H1 (cell line): ENCODE data around the gene RNF166. TPM values are rescaled to one million over a fixed set of nuclear protein-coding genes. Genes with fewer than 3 reads are reported as not detected.

Experiments
- CTCF ChIA-PET: fragments of 300-600 bp; sonication (Branson Sonifier 250); formaldehyde crosslinking; loops from one replicate; lab custom pipeline; 2021; ENCODE audit not compliant: partially characterized antibody; lab: Charles Lee
- POLR2A ChIA-PET: fragments of 300-600 bp; sonication (Branson Sonifier 250); formaldehyde crosslinking; loops from one replicate; lab custom pipeline; 2021; ENCODE audit warnings: inconsistent platforms; ENCODE audit not compliant: partially characterized antibody; lab: Charles Lee
- DNase-seq, 2 experiments: peaks; one replicate each; pipeline versions ENCODE4 v3.0.0 to v3.0.0-alpha.2; 2010 to 2022; ENCODE audit warnings: low spot score in 2 of 2, low read depth in 1 of 2, mixed read lengths in 1 of 2
- FAIRE-seq: peaks from 2 replicates; lab custom pipeline; 2011; peaks lifted over from hg19 to GRCh38; lab: Jason Lieb, UNC
- H2AFZ ChIP-seq: 2 replicates; pipeline ENCODE4 v1.8.1; 2012; ENCODE audit warnings: low read length, inconsistent platforms
- H2AK5ac ChIP-seq: 2 replicates; pipeline ENCODE4 v1.6.1; 2013; ENCODE audit warnings: low read depth, low read length
- H2BK120ac ChIP-seq: replicated peaks from 2 replicates; pipeline ENCODE3; 2013; ENCODE audit warnings: low read depth, low read length, inconsistent platforms
- H2BK12ac ChIP-seq: 2 replicates; pipeline ENCODE4 v1.6.1; 2013; ENCODE audit warnings: low read depth, low read length
- H2BK15ac ChIP-seq: 2 replicates; pipeline ENCODE4 v1.6.1; 2013; ENCODE audit warnings: low read length
- H2BK20ac ChIP-seq: 2 replicates; pipeline ENCODE4 v1.6.1; 2013; ENCODE audit warnings: low read length
- H2BK5ac ChIP-seq: 2 replicates; pipeline ENCODE4 v1.6.1; 2013; ENCODE audit warnings: low read depth, low read length
- H3K14ac ChIP-seq: 2 replicates; pipeline ENCODE4 v1.6.1; 2013; ENCODE audit warnings: inconsistent platforms; ENCODE audit not compliant: insufficient read length
- H3K18ac ChIP-seq: 2 replicates; pipeline ENCODE4 v1.6.1; 2013; ENCODE audit warnings: low read length; ENCODE audit errors: extremely low read depth
- H3K23ac ChIP-seq: 2 replicates; pipeline ENCODE4 v1.6.1; 2013; ENCODE audit warnings: inconsistent platforms; ENCODE audit not compliant: insufficient read length
- H3K23me2 ChIP-seq: 2 replicates; pipeline ENCODE4 v1.6.1; 2013; ENCODE audit warnings: low read depth, low read length
- H3K27ac ChIP-seq: 2 replicates; pipeline ENCODE4 v1.6.1; 2011; ENCODE audit warnings: low read depth, low read length, inconsistent platforms
- H3K27me3 ChIP-seq, 4 experiments: replicated peaks in 1 of 4; 1 replicate in 1 of 4; 2 replicates in 3 of 4; pipeline versions ENCODE4 v1.6.1 to v1.8.1; 2011 to 2013; ENCODE audit warnings: low read length in 3 of 4, mild to moderate bottlenecking in 3 of 4, inconsistent platforms in 2 of 4, mixed read lengths in 2 of 4, moderate library complexity in 1 of 4; ENCODE audit not compliant: control insufficient read depth in 3 of 4, insufficient read depth in 3 of 4; ENCODE audit errors: extremely low read depth in 1 of 4
- H3K36me3 ChIP-seq, 4 experiments: 2 replicates each; pipeline versions ENCODE4 v1.6.1 to v1.8.1; 2011 to 2013; ENCODE audit warnings: mild to moderate bottlenecking in 4 of 4, low read length in 3 of 4, moderate library complexity in 2 of 4, control low read depth in 1 of 4, inconsistent platforms in 1 of 4; ENCODE audit not compliant: insufficient read depth in 4 of 4, control insufficient read depth in 2 of 4
- H3K4ac ChIP-seq: replicated peaks from 2 replicates; pipeline ENCODE3; 2013; ENCODE audit warnings: low read length, low read depth, mixed read lengths, inconsistent platforms; ENCODE audit not compliant: insufficient read length
- H3K4me1 ChIP-seq, 4 experiments: replicated peaks in 1 of 4; 1 replicate in 1 of 4; 2 replicates in 3 of 4; pipeline versions ENCODE4 v1.6.1 to v1.8.1; 2011 to 2013; ENCODE audit warnings: low read length in 3 of 4, inconsistent platforms in 2 of 4, mixed read lengths in 1 of 4; ENCODE audit not compliant: insufficient read depth in 4 of 4, control insufficient read depth in 3 of 4
- H3K4me2 ChIP-seq, 2 experiments: 2 replicates each; pipeline versions ENCODE4 v1.6.1 to v1.8.1; 2011 to 2013; ENCODE audit warnings: low read depth in 2 of 2, low read length in 2 of 2, control low read depth in 1 of 2, inconsistent platforms in 1 of 2, mild to moderate bottlenecking in 1 of 2; ENCODE audit not compliant: insufficient read depth in 1 of 2
- H3K4me3 ChIP-seq, 4 experiments: fragments of 200-600, 300-600 bp in 1 of 4; sonication (generic), shearing (Covaris generic), sonication (Bioruptor Twin) in 1 of 4; 2 replicates each; pipeline versions ENCODE4 v1.5.1 to v1.8.1; 2011 to 2016; ENCODE audit warnings: low read length in 4 of 4, low read depth in 3 of 4, control low read depth in 2 of 4, inconsistent platforms in 2 of 4, mild to moderate bottlenecking in 2 of 4, mixed read lengths in 1 of 4, moderate library complexity in 1 of 4; ENCODE audit not compliant: insufficient read depth in 2 of 4; ENCODE audit errors: extremely low read depth in 1 of 4
- H3K56ac ChIP-seq: replicated peaks from 2 replicates; pipeline ENCODE3; 2013; ENCODE audit warnings: low read depth, mild to moderate bottlenecking, mixed read lengths, low read length, inconsistent platforms; ENCODE audit not compliant: insufficient read length
- H3K79me1 ChIP-seq: 2 replicates; pipeline ENCODE4 v1.6.1; 2013; ENCODE audit warnings: low read depth, low read length, control low read depth
- H3K79me2 ChIP-seq, 2 experiments: 2 replicates each; pipeline versions ENCODE4 v1.6.1 to v1.8.1; 2012 to 2013; ENCODE audit warnings: low read length in 2 of 2, mild to moderate bottlenecking in 2 of 2, inconsistent platforms in 1 of 2; ENCODE audit not compliant: insufficient read depth in 2 of 2, control insufficient read depth in 1 of 2
- H3K9ac ChIP-seq, 4 experiments: replicated peaks in 1 of 4; 1 replicate in 1 of 4; 2 replicates in 3 of 4; pipeline versions ENCODE4 v1.6.1 to v1.8.1; 2011 to 2013; ENCODE audit warnings: low read depth in 3 of 4, low read length in 3 of 4, control low read depth in 2 of 4, mild to moderate bottlenecking in 2 of 4, moderate library complexity in 2 of 4, inconsistent platforms in 1 of 4; ENCODE audit errors: extremely low read depth in 1 of 4
- H3K9me3 ChIP-seq, 2 experiments: 2 replicates each; pipeline versions ENCODE4 v1.6.1 to v1.8.1; 2012 to 2013; ENCODE audit warnings: mild to moderate bottlenecking in 2 of 2, moderate library complexity in 2 of 2, control low read depth in 1 of 2, inconsistent platforms in 1 of 2, low read depth in 1 of 2, low read length in 1 of 2, mixed read lengths in 1 of 2; ENCODE audit not compliant: insufficient read depth in 2 of 2
- H4K20me1 ChIP-seq, 2 experiments: replicated peaks in 1 of 2; 2 replicates each; pipeline versions ENCODE3 to v1.8.1; 2011 to 2013; ENCODE audit warnings: inconsistent platforms in 2 of 2, low read length in 2 of 2, mild to moderate bottlenecking in 1 of 2; ENCODE audit not compliant: insufficient read depth in 2 of 2, control insufficient read depth in 1 of 2
- H4K5ac ChIP-seq: 2 replicates; pipeline ENCODE4 v1.6.1; 2013; ENCODE audit warnings: low read length, low read depth, mixed read lengths, inconsistent platforms; ENCODE audit not compliant: insufficient read length
- H4K8ac ChIP-seq: 2 replicates; pipeline ENCODE4 v1.8.0; 2013; ENCODE audit warnings: mild to moderate bottlenecking, moderate library complexity, low read length, inconsistent platforms; ENCODE audit not compliant: insufficient read depth; ENCODE audit errors: extremely low read depth
- H4K91ac ChIP-seq: replicated peaks from 2 replicates; pipeline ENCODE3; 2013; ENCODE audit warnings: low read length, mixed read lengths, inconsistent platforms; ENCODE audit not compliant: insufficient read length
- BACH1 ChIP-seq: IDR thresholded peaks from 2 replicates; pipeline ENCODE4 v1.6.1; 2012; ENCODE audit warnings: low read length, improper control_type of control experiment
- MAX ChIP-seq: IDR thresholded peaks from 2 replicates; pipeline ENCODE4 v1.6.1; 2012; ENCODE audit warnings: inconsistent platforms
- NRF1 ChIP-seq: IDR thresholded peaks from 2 replicates; pipeline ENCODE4 v1.6.1; 2011; ENCODE audit warnings: mild to moderate bottlenecking, low read depth, low read length, improper control_type of control experiment
- RXRA ChIP-seq: IDR thresholded peaks from 2 replicates; pipeline ENCODE4 v1.6.1; 2011; ENCODE audit warnings: low read depth, mild to moderate bottlenecking, low read length, moderate library complexity; ENCODE audit not compliant: insufficient read depth
- SIX5 ChIP-seq: IDR thresholded peaks from 2 replicates; pipeline ENCODE4 v1.6.1; 2011; ENCODE audit warnings: mild to moderate bottlenecking, low read depth, low read length
- whole genome bisulfite sequencing, 2 experiments: shearing (Covaris generic) in 1 of 2; methylation state at CpG; one replicate each; pipeline versions ENCODE4 v1.1.6 to v1.1.7; 2013 to 2015; ENCODE audit warnings: low lambda C conversion rate in 2 of 2, mixed read lengths in 2 of 2, inconsistent platforms in 1 of 2, low coverage in 1 of 2, missing lambda C conversion rate in 1 of 2; ENCODE audit not compliant: insufficient replicate concordance in 2 of 2, insufficient coverage in 1 of 2, insufficient read length in 1 of 2; ENCODE audit errors: extremely low coverage in 1 of 2, missing lambda C conversion rate in 1 of 2; 5-methylcytosine and 5-hydroxymethylcytosine counted together
- polyA plus RNA-seq, 7 experiments: library from polyadenylated mRNA; depleted of rRNA in 3 of 7; stranded (reverse) in 5 of 7; unstranded in 2 of 7; fragments of >200 nt in 5 of 7; fragments of 200-250 nt in 2 of 7; gene quantifications; 1 replicate in 5 of 7; 2 replicates in 1 of 7; 4 replicates in 1 of 7; pipeline versions ENCODE4 v1.2.1 to v1.2.3, GENCODE V29; 2011 to 2013; ENCODE audit warnings: missing spikeins in 2 of 7, mixed read lengths in 2 of 7
- total RNA-seq: library from RNA; stranded (reverse); fragmentation: NEBNext Ultra II Directional; extraction: Animal tissue kit (Norgen Biotek cat#: 25700); gene quantifications from 2 replicates; pipeline ENCODE4 v1.2.1, GENCODE V29; 2021

RNF166 gene
- total and polyA plus RNA-seq, 2 of the 8 experiments (the other 6 are each of a cell fraction or from before 2014, with no cell fraction given), result 29.8 to 31.2 TPM

GRCh38 chr16:88680554-88681083 lies 25.6 kb downstream of the RNF166 start:
- H2AFZ ChIP-seq, result no peak overlapping the region
- DNase-seq, result no peak
- H3K79me2 ChIP-seq, result no peaks in the 10 kb centered on the region
- no peak overlapping the region for H3K27ac ChIP-seq
- H3K9me3 ChIP-seq, result no peaks in the 10 kb centered on the region
- no peaks in the 10 kb centered on the region for H3K36me3 ChIP-seq
- H2BK12ac ChIP-seq, result no peak overlapping the region
- no peak overlapping the region for H4K8ac ChIP-seq
- 89% methylated on average over 5 of the region's 5 CpGs; no CpG with 5 or more reads in 1 of the 2 experiments for WGBS, 2 experiments
- H2BK120ac ChIP-seq, result no peak overlapping the region
- H2AK5ac ChIP-seq, result no peak overlapping the region
- H3K23me2 ChIP-seq, result peaks cover 6% of the 10 kb centered on the region; the same call in 1 of the 2 replicates
- H3K4me1 ChIP-seq, result peaks cover 0 to 5% (median 1%) of the 10 kb centered on the region in 4 experiments; a peak in 2 of 7 replicates
- H3K18ac ChIP-seq, result no peak overlapping the region
- H4K91ac ChIP-seq, result no peak overlapping the region
- no peak for FAIRE-seq
- H3K4me2 ChIP-seq, result no peak overlapping the region
- H3K23ac ChIP-seq, result no peak overlapping the region
- H3K9ac ChIP-seq, result no peak overlapping the region
- peaks cover 0 to 2% of the 10 kb centered on the region in 2 experiments for H4K20me1 ChIP-seq
- H2BK15ac ChIP-seq, result no peak overlapping the region
- no peak overlapping the region for H4K5ac ChIP-seq
- H3K79me1 ChIP-seq, result no peaks in the 10 kb centered on the region
- no peak overlapping the region for H3K14ac ChIP-seq
- 0 out of 2 replicates have a peak overlapping the region, but pooled peaks have one; percentile 48 for H2BK20ac ChIP-seq
- H3K4ac ChIP-seq, result no peak overlapping the region
- peaks cover 0 to 2% (median 0%) of the 10 kb centered on the region in 4 experiments; a peak in 1 of 7 replicates for H3K27me3 ChIP-seq
- ChIA-PET POLR2A (interaction anchor here (1.1 to 2.7 kb wide), 3 partner anchors 8 to 18 kb away, joined by 3 to 9 read pairs (median 3); partner anchors contain the start of gene MVD), CTCF (interaction anchor here (0.6 to 2.8 kb wide), 15 partner anchors 9 to 1725 kb away, joined by 3 to 33 read pairs (median 4); partner anchors contain the start of gene MVD)
- H2BK5ac ChIP-seq, result no peak overlapping the region
- no peak overlapping the region for H3K4me3 ChIP-seq
- H3K56ac ChIP-seq, result no peak overlapping the region
- TF ChIP-seq MAX (no peak), RXRA (no peak), BACH1 (no peak), SIX5 (no peak), NRF1 (no peak)
